CD4-positive, alpha-beta T cell treated with Interferon gamma for 1 hour (primary cell): ENCODE results near the gene SCRG1.

ENCODE experiments used
- DNase-seq: peaks from one replicate; pipeline ENCODE4 v3.0.0-alpha.2; 2020

The SCRG1 gene

DNA sequence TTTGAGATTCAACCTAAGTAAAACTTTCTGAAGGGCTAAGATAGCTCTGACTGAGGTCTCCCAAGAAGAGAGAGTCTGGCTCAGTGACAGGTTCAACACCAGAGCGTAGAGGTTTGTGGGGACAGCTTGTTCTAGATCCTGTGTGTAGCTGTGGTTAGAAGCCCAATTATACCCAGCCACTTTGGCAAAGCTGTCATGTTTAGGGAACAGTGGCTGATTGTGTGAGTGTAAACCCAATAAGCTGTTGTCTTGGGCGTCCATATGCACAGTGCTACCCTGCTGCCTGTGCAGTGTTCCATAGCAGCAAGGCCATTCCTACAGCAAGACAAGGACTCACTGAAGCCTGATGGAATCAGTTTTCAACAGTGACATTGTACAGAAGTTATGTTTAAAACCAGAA lies 11.2 kb upstream of the SCRG1 start:
- no peak for DNase-seq

DNA sequence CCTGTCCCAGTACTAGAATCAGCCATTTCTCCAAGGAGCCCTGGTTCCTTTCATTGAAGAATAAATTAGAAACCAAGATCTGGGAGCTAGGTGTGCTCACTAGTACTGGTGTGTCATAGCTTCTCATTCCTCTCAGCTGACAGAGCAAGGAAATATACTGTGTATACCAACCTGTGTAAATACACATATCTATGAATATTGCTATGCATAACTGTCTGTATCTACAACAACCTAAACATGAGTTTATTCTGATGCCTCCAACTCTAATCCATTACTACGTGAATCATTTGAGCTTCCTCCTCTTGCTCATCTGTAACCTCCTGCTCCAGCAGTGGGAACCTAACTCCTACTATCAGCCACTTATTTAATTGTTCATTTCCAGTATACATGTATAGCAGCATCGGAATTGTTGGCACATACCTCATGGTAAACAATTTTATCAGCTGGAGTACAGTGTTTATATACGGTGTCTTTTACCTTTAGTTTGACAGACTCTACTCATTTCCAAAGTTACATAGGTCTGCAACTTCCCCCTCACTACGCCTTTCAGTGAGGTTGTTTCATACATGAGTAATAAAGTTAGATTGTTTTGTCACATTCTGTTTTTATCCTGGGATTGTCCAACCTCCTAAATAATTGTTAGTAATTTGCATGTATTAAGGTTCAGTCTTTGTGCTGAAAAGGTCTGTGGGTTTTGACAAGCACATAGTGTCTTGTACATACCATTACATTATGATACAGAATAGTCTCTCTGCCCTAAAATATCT lies 7.1 kb upstream of the SCRG1 start:
- DNase-seq: no peak

DNA sequence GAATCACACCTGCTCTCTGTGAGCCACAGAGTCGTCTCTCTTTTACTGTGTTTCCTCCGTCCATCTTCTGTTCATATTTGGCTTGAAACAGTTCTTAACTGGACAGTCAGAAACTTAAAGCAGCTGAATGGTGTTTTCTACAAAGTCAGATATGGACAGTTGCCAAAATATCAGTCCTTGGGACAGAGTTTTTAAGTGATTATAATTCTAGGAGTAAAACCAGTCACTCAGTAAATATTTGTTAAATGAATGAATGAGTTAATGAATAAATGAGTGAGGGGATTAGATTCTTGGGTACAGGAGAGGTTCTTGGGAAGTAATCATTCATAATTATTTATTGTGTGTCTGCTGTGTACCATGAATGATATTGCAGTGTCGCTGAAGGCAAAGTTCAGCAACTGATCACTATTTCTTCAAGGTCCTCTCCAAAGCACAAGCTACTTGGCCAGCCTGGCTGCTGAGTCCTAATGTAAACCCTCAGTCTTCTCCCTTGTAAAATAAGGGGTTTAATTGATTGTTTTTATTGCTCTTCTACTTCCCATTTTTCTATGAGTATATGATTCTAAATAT lies 5.5 kb upstream of the SCRG1 start:
- DNase-seq: no peak

DNA sequence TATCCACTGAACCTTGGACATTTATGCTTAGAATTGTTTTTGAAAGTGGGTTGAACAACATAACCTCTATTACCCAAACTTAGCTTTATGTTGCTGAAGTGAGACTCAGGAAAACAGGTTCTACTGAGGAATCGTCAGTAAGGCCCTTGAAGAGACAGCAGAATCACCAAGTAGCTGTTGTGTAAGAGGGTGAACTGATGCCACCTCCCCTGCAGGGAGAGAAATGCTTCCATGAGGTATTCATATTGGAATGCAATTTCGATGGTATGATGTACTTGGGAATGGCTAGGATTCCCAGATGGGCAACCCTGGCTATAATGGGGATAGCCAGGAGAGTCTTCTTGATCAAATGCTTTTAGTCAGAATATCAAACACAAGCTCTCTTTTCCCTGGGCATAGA lies 4.1 kb upstream of the SCRG1 start:
- DNase-seq: no peak

DNA sequence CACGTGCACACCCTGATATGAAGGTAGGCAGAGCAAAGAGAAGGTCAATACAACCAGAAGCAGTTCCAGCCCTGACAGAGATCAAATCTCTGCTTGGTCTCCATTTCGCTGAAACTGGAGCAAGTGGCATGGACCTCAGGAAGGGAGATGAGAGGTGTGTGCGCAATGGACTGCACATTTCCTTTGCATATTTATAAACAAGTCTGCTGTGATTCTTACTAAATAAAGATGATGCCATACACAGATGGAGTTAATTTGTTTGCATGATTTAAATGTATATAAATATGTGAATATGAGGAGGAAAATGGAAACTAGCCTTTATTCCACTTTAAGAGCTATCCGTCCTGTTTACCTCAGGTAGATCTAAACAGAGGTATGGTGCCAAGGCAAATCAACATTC lies 2.1 kb upstream of the SCRG1 start:
- DNase-seq: no peak

DNA sequence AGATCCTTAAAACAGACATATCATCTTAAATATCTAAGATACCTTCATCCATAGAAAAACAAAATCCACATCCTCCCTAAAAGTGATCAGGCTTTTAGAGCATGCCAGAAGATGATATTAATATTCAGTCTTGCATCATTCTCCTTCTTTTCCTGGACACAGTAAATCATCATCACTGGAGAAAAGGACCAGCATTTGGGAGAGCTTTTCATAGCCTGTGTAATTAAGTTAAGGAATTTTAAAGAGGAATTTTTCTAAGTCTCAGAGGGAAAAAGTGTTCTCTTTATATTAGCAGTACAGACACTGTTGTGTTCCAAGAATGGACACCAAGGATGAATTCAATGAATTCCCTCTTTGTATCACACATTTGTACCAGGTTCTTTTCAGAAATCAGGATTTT lies 696 bp downstream of the SCRG1 start:
- no peak for DNase-seq

DNA sequence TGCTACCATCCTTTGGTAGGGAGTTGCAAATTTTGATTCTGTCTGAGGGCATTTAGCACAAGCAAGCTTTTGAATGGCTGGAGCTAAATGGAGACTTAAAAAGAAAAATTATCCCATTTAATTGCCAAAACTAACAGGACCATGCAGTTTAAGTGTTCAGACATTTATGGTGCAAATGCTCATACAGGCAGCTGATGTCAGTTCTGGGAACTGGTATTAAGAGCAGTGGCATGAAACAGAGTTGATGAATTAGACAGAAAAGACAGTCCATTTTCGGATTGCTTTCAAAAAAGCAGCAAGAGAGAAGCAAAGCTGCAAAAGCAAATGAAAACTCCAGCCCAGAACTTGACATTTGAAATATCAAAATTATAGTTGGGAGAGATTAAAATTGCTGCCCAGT lies 1.3 kb downstream of the SCRG1 start:
- no peak for DNase-seq

DNA sequence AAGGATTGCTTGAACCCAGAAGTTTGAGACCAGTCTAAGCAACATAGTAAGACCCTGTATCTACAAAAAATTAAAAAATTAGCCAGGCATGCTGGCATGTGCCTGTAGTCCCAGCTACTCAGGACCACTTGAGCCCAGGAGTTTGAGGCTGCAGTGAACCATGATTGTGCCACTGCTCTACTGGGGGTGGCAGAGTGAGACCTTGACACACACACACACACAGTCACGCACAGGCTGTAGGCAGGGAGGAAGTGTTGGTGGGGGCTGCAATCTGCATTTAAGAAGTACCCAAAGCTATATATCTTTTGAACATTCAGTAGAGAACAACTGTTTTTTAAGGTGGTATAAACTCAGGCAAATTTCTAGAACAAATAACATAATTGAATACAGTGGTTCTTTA lies 7.2 kb downstream of the SCRG1 start:
- DNase-seq: no peak

DNA sequence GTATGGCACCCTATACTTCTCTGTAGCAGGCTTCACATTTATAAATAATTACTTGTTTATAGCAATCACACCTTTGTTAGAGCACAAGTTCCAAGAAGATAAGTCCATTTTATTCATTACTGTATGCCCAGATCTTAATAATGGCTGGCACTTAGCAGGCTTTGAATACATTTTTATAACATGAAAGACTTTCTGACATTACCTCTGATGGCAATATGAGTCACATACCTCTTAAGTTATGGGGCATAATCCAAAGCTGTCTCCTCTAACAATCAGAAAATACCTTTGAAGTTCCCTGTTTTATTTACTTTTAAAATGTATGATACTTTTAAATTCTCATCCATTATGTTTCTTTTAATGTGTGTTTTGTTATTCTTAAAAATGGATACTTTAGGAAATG lies 12.2 kb downstream of the SCRG1 start:
- DNase-seq: no peak

DNA sequence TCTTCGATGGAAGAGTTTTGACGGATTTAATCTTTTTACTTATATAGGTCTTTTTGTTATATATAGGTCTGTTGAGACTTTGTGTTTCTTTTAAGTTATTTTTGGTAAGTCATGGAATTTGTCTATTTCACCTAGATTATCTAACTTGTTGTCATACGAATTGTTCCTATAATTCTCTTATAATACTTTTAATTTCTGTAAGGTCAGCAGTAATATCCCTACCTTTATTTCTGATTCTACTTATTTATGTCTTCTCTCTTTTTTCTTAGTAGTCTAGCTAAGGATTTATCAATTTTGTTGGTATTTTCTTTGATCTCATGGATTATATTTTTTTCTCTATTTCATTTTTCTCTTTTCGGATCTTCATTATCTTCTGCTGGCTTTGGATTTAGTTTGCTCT lies 16.6 kb downstream of the SCRG1 start:
- DNase-seq: no peak

DNA sequence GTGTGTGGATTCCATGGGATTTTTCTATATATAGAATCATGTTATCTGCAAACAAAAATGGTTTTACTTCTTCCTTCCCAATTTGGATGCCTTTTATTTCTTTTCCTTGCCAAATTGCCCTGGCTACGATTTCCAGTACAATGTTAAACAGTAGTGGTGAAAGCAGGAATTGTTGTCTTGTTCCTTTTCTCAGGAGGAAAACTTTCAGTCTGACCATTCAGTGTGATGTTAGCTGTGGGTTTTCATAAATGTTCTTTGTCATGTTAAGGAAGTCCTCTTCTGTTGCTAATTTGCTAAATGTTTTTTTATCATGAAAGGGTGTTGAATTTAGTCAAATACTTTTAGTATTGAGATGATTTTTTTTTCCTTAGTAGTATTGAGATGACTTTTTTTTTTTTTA lies 17.3 kb downstream of the SCRG1 start:
- no peak for DNase-seq

DNA sequence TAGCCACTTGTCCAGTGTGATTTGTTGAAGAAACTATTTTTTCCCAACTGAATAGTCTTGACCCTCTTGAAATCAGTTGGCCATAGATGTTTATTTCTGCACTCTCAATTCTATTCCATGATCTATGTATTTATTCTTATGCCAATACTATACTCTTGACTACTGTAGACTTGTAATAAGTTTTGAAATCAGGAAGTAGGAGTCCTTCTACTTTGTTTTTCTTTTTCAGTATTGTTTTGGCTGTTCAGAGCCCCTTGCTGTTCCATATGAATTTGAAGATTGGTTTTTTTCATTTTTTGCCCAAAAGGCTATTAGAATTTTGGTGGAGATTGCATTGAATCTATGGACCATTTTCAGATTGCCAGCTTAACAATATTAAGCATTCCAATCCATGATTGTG lies 17.9 kb downstream of the SCRG1 start:
- no peak for DNase-seq

DNA sequence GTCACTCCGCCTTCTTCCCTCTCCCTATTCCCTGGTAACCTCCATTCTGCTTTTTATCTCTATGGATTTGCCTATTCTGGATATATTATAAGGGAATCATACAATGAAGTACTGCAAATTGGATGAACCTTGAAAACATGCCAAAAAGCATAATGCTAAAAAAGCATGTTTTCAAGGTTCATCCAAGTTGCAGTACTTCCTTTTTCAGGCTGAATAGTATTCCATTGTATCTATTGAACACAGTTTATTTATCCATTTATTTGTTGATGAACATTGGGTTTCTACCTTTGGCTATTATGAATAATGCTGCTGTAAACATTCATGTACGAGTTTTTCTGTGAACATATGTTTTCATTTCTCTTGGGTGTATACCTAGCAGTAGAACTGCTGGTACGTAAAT lies 19.0 kb downstream of the SCRG1 start:
- no peak for DNase-seq

DNA sequence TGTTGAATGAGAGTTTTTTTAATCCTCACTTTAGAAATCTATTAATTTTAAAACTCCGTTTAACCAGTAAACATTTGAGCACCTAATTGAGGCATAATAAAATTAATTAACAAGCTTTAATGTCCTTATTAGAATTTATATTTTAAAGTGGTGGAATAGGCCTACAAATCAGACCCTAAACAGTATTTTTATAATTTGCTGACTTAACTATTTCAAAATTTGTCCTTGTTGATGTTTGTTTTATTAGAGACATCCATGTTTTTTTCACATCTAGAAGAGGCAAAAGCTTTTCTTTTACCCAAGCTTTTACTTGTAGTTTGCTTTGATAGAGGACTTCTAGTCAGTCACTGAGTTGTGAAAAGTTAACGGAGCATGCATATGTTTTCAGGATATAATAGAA lies 24.3 kb downstream of the SCRG1 start:
- no peak for DNase-seq

DNA sequence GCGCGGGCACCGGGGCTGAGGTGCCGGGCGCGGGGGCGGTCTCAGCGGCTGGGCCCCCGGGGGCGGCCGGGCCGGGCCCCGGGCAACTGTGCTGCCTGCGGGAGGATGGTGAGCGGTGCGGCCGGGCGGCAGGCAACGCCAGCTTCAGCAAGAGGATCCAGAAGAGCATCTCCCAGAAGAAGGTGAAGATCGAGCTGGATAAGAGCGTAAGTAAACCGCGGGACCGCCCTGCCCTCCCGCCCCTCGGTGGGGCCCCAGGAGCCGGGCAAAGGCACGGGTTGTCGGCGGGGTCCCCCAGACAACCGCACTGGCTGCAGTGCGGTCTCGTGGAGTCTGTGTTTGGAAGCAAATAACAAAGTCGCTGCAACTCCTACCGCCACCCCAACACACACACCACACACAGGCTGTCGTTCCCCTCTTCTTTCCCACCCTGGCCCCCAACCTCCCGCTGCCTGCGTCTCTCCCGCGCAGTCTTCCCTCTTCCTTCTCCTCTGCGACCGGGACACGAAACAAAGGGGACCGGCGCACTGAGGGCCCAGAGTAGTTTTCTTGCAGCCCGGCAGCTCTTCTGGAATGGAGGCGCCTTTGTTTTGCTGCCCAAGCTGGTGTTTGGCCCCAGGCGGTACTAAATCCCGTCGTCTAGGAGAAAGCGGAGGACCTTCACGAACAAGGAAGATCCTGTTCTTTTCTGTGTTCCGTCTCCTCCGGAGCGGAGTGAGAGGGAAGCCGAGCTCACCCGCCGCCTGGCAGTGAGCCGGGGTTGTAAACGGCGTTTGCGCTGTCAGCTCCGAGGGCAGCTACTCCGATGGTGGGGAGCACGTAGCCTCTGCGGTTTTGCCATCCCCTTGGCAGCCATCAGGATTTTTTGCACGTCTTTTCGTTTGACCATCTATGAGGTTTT lies 27.4 kb downstream of the SCRG1 start:
- peak; percentile 19 for DNase-seq

DNA sequence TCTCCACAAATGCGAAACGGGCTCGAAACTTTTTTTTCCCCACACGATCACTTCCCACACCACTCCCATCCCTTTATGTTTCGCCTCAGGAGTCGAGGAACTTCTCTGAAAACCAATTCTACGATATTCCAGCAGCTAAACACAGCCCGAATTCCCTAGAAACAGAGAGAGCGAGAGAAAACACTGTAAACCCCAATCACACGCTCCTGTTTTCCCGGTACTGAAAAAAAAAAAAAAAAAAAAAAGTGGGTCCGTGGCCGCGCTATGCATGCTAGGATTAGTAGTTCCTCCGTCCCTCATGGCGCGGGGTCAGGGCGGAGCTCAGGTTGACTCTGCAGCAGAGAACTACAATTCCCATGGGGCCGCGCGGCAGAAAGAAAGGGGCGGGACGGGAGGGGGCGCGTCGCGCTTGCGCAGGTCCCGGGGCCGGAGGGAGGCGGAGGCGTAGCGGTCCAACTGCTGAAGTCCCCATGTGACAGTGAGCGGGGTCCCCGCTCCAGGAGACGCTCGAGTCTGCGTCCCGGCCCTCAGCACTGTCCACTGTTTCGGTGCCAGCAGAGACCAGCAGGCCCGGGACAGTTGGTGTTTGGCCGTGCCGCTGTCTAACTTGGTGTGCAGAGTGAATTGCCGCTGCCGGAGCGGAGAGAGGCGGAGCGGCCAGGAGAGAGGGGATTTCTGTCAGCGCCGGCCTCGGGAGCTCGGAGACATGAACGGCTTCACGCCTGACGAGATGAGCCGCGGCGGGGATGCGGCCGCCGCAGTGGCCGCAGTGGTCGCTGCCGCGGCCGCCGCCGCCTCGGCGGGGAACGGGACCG lies 28.2 kb downstream of the SCRG1 start, which contains the start of gene SAP30:
SAP30 (plus strand) TSS at position 478 of the 815 bp plus-strand sequence; CDS start at position 707, 229 bp downstream.
- peak; percentile 97 for DNase-seq

DNA sequence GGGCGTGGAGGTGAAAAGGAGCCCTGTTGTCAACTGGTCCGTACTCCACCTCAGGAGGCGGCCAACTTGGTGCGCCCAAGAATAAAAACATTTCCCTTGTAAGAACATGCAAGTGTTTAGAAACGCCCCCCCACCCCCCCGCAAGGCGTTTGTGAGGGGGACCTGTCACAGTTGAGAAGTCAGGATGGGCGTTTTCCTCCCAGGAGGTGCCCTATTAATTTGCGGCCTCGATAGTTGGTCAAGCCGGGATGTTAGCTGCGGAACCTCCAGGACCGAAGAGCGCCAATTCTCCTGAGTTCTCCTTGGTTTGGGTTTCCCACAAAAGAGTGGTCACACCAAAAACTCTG lies 28.8 kb downstream of the SCRG1 start:
- peak; percentile 75 for DNase-seq

DNA sequence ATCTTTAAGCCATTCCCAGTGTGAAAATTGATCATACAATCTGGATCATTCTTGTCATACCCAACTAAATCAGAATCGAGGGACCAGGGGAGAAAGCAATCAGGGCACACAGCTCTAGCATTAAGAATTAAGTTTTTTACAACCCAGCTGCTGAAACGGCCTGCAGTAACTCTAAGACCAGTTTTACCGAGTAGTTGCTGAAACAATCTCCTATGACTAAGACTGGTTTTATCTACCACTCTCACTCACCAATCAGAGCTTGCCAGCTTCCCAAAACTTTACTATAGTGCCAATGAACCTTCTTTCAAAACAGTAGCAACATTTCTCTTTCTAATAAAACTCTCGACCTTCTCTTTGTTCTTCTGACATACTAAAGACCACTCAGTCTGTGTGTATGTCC lies 31.0 kb downstream of the SCRG1 start:
- no peak for DNase-seq

DNA sequence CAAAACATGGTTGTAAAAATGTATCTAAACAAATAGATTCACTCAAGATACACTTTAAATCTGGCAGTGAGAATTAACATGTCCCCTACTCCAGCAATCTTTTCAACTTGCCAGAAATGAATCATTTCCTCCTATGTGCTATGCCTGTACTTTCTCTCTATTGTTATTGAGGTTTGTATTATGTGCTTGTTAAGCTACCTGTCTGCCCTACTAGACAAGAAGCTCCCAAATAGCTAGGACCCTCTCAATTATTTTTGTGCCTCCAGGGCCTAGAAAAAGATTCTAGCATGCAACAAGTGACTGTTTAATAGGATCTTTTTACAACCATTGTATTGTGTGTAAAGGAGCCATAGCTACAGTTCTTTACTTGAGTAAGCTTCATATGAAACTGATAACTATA lies 31.6 kb downstream of the SCRG1 start:
- no peak for DNase-seq

DNA sequence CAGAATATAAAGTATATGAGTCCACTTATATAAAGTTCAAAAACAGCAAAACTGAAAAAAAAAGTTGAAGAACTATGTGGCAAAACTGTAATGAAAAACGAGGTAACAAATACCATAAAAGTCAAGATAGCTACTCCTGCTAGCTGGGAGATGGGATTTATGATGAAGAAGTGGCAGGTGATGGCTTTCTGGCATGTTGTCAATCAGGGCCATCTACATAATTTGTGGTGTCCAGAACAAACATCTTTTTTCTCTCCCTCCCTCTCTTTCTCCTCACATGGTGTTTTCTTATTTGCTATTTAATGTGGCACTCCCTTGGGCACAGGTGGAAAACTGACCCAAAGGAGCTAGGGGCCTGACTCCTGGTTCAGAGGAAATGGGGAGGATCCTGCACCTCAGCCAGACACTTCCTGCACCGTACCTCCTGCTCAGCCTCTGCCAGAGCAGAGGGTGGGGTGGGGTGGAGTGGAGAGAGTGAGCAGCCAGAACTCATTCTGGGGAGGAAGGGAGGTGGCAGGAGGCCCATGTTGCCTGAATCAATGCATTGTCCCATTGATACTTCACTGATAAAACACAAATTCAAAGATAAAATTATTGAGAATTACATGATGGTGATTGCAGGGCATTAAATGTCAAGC lies 33.4 kb downstream of the SCRG1 start:
- DNase-seq: no peak

DNA sequence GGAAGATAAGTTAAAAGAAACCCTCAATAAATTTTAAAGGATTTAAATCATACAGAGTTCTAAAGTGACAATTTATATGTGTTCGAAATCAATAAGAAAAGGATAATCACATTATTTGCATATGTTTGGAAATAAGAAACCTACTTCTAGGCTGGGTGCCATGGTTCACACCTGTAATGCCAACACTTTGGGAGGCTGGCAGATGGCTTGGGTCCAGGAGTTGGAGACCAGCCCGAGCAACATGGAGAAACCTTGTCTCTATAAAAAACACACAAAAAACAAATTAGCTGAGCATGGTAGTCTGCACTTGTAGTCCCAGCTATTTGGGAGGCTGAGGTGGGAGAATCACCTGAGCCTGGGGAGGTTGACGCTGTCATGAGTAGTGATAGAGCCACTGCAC lies 36.2 kb downstream of the SCRG1 start:
- DNase-seq: no peak

DNA sequence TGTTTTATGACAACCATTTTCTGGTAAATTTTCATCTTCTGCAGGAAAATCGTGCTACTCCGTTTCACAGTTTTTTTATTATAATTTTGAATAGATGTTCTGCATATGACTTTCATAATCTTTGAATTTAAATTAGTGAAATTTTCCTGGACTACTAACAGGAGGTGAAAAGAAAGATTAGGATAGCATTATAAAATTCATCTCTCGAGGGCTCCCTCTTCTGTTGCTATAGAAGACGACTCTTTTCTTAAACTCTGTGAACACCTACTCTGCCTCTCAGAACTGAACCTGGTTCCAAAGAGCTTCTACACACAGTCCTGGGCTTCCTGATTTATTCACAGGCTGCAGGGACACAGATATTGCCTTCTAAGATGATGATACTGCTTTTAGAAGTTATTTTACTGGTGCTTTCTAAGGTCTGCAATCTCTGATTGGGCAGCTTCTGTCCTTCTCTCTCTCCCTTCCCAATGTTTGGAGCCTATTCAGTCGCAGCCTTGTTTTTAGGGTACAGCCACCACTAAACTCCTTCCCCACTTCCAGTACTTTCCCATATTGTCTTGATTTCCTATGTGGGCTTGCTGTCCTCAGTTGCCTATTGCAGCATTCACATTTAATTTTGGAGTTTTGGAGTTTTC lies 38.2 kb downstream of the SCRG1 start:
- no peak for DNase-seq
